HG02678 (cell line): ENCODE measurements around the gene CAMTA1.

Experiments used
- ATAC-seq: cut with Tn5 transposase; IDR thresholded peaks from one replicate; pipeline ENCODE4 v1.9.1; 2021; ENCODE audit warnings: mild to moderate bottlenecking, moderate library complexity; ENCODE audit not compliant: unreplicated experiment

The CAMTA1 gene

DNA sequence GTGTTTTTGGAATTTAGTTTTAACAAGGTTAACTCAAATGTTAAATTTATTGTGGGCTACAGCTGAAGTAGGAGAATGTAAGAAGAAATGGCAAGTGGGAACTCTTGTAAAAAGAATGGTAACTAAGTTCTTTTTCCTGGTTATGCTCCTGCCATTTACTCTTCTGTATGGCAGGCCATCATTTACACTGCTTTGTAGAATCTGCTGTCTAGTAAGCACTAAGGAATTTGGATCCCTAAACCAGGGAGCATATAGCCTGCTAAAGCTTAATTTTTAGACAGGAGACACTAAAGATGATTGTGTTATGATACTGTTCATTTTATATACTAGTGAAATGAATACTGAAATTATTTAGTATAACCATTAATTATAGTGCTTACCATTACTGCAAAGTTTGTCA, 85.3 kb downstream of the CAMTA1 start:
- ATAC-seq: no peak

DNA sequence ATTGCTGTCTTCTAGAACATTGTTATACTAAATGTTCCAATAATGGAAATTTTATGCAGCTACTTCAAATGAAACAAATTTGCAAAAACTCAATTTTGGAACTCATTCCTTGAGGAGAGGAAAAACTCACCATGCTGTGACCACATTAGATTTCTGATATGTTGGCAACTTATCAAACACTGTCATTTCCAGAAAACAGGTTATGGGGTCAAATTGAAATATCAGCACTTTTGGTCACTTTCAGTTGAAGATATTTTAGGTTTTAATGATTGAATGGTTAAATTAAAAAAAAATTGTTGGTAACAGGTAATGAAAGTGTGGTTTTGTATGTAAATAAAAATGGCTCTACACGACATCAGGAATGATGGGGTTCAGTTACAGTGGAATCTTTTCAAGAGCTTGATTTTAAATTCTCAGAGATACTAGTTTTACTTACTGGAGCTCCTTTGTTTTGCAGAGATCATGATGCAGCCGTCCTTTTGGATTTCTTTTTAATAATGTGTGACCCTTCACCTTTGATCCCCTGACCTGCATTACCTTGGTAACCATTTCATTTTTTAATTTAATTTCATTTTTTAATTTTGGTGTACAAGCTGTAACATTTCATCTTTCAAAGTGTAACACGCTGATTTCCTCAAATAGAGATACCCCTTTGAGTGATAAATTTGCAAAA, 86.2 kb downstream of the CAMTA1 start:
- ATAC-seq: no peak

DNA sequence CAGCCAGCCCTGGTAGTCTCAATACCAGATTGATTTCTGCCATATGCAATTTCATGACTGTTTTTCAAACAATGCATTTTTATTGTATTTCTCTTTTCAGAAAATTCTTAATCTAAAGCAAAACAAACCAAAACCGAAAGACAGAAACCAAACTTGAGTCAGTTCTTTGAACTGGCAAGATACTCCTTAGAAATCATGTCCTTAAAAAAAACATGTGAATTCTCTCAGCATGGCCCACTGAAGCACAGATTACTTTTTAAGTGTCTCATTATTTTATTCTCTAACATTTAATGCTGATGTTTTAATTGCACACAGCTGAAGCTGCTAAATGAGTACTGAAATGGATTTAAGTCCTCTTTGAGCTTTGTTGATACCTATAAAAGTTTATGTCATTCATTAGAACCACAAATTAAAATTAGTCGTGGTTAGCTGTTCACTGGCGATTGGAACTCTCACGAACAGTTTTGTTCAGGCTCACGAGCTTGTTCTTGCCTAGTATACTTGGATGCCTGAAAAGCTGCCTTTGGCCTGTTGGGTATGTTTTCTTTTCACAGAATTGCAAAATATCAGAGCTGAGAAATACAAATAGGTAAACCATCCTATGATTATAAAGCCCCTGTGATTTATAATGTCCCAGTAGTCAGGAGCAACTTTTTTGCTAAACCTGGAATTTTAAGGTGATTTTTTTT, 87.5 kb downstream of the CAMTA1 start:
- ATAC-seq: no peak

DNA sequence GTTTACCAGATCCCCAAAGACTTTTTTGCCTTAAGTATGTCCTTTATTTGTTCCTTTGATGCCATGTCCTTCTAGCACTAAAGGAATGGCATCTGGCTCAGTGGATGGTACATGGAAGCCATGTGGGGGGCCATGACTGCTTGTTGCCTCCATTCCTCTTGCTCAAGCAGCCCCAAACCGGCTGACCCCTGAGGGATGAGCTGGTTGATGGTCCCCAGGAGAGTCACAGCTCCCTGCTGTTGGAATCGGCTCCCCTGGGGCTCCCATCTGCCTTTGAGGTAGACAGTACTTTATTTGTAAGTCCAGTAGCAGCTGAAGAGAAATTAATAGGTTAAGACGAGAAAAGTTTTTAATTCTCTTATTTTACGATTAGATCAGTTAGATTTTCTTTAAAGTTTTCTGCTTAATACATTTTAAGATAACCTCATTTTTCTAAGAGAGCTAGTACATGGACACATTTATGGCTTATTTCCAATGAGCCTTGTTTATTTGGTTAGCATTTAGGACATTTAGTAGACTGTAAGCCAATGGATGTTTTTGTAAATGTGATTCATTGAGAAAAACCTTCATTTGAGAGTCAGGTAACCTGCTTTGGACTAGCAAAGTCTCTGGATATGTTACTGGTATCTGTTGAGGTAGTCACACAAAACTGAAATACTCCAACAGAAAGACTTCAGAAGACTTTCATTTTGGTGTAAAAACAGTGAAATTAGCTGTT, 88.2 kb downstream of the CAMTA1 start:
- no peak for ATAC-seq

DNA sequence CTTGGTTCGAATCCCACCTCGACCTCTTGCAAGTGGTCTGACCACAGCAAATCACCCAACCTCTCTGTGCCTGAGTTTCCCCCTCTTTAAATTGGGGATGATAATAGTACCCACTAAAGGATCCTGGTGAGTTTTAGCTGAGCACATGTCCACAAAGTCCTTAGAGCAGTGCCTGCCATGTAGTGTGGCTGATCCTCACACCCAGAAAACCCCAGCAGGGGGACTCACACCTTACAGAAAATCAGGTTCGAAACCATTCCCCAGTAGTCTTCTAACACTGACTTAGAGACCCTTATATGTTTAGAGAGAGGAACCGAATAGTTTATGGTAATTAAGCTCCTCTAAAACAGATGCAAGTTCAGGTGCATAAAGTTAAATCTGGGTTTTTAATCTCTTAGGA, 89.0 kb downstream of the CAMTA1 start:
- ATAC-seq: no peak

DNA sequence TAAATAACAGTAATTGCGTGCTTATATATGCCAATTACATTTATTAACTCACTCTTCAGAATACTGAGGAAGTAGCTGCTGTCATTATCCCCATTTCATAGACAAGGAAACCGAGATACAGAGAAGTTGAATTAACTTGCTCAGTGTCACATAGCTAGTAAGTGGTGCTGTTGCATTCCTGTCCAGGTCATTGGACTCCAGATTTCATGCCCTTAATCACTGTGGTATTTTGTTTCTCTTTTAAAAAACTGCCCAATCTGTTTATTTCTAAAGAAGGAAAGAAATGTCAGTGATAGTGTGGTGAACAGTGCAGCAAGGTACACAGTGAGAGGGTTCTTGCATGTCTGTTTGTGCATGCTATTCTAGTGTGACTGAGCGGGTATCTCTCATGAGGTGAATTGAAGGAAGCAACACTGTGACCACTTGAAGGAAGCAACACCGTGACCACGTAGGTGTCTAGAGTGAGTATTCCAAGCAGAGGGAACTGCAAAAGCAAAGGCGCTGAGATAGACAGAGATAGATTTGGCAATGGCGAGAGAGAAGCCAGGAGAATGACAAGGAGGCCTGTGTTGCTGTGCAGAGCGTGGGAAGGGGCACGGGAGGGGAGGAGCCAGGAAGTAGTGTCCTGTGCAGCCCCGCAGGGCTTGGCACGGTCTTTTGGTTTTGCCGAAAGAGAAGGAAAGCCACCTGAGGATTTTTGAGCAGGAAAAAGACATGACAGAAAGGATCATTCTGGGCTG, 95.9 kb downstream of the CAMTA1 start:
- no peak for ATAC-seq

DNA sequence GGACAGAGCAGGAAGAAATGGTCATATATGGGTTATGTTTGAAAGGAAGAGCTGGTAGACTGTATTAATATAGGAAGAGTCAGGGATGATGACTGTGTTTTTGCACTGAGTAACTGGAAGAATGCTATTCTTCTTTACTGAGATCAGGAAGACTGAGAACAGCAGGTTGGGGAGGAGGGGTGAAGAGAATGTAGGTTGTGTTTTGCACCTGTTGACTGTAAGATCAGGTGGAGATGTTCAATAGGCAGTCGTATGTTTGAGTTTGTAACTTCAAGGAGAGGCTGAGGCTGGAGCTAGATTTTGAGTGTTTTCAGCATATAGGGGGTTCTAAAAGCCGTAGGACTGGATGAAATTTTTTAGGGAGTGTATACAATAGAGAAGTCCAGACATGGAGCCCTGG, 97.2 kb downstream of the CAMTA1 start:
- no peak for ATAC-seq

DNA sequence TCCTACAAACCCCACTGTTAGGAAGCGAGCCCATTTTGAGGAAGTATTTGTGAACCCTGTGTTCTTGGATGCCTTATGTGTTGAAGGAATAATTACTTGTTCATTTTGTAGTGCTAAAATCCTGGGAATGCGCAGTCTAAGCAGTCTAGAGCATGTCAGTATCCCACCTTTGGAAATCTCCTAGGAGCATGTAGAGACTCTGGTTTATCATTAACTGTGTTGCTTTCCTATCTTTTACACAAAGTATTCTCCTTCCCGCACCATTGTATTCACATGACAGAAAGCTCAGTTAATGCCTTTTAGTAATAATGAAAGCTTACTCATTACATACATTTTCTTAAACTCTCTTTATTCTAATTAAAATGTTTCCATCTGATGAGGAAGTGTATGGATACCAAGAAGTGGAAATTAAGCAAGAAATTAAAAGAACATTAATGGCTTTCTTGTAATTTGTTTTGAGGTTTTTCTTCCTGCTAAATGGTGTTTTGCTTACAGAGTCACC, 99.4 kb downstream of the CAMTA1 start:
- ATAC-seq: no peak

DNA sequence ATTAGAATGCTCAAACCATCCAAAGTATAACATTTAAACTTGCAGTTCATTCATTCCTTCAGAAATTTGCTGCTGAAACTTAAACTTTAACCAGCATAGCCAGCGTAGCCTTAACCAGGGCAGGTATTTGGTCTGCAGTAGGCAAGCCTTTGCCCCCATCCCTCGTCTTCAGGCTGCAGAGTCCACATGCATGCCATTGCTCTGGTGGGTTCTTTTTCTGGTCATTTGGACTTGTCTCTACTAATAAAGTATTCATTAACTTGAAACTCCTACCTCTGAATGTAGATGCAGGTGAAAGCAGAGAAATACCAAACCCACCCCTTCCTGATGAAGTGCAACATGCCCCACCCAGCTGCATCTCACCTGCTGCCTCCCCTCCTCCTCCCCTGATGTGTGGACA, 100.2 kb downstream of the CAMTA1 start:
- ATAC-seq: no peak

DNA sequence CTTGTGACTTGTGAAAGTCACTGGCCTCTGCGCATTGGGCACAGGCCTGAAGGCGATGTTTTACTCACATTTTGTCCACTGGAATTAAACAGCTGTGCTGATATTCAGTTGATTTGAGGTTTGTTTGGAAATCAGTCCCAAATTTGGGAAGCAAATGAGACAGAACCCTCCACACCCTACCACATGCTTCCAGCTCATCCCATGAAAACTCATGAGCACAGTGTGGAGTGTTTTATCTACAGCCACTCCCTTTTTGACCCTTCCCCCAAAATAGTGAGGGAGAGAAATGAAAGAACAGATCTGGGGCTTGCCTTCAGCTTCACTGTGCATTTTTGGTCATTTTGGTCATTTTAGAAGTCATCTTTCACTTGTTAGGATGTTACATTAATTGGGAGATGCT, 101.3 kb downstream of the CAMTA1 start:
- ATAC-seq: no peak

DNA sequence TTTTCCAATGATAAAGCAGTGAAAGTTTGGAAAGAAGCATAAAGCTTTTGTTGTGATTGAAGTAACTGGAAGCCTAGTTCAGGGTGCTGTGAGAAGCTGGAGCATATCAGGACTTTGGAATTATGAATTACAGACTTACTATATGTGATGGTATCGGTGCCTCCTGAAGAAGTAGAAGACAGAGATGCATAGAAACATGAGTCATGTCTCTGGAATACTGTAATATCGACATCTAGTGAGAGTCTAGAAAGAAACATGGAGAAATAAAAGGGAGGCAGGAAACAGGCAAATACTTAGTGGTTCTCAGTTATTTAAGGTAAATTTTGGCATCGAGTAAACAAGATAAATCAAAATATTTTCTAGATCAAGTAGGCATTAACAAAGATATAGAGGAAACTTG, 103.0 kb downstream of the CAMTA1 start:
- no peak for ATAC-seq

DNA sequence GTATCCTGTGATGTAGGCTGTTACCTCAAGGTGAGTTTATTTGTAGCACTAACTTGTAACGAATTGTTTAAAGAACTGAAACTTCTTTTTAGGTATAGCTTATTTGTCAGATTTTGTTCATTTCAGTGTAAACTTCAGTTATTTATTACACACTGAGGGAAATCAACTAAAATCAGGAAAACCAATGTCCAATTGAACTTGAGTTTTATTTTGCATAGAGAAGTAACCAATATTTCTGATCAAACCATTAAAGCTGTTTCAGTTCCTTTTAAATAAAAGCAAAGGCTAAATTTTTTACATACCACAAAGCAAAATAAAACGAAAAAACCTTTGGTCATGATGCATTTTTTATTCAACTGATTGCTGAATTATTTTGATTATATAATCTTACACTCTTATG, 103.6 kb downstream of the CAMTA1 start:
- no peak for ATAC-seq

DNA sequence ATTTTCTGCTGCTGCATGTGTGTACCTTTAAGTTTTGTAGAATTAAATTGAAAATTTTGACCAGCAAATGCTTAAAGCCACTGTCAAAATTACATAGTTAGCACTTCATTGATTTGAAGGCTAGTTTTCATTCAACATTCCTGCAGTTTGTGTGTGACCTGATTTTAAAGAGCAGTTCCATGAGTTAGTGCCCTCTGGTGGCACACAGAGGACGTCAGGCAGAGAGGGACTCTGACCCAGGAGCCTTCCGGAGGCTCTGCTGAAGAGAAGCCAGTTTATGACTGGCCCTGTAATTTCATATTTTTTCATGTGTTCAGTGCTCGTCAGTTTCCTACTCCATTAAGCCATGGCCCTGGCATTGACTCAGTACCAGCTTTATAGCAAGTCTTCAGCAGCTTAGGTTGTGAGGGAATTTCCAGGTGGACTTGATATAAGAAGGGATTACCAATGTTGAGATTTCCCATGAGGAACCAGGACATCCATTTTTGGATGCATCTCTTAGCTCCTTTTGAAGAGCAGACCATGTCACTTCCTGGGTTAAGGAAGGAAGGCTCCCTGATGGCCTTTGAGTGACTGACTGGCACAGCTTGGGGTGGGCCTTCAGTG, 104.7 kb downstream of the CAMTA1 start:
- ATAC-seq: no peak

DNA sequence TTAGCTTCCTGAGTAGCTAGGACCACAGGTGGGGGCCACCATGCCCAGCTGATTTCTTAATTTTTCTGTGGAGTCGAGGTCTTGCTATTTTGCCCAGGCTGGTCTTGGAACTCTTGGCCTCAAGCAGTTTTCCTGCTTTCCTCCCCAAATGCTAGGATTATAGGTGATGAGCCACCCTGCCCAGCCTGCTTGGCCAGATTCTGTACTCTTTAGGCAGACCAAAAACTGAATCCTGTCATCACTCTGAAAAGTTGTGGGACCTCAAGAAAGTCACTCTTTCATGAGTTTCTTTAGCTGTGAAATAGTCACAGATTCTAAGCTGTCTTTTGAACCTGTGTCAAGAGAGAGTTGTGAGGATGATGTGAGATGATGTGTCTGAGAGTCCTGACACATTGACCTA, 105.4 kb downstream of the CAMTA1 start:
- ATAC-seq: no peak

DNA sequence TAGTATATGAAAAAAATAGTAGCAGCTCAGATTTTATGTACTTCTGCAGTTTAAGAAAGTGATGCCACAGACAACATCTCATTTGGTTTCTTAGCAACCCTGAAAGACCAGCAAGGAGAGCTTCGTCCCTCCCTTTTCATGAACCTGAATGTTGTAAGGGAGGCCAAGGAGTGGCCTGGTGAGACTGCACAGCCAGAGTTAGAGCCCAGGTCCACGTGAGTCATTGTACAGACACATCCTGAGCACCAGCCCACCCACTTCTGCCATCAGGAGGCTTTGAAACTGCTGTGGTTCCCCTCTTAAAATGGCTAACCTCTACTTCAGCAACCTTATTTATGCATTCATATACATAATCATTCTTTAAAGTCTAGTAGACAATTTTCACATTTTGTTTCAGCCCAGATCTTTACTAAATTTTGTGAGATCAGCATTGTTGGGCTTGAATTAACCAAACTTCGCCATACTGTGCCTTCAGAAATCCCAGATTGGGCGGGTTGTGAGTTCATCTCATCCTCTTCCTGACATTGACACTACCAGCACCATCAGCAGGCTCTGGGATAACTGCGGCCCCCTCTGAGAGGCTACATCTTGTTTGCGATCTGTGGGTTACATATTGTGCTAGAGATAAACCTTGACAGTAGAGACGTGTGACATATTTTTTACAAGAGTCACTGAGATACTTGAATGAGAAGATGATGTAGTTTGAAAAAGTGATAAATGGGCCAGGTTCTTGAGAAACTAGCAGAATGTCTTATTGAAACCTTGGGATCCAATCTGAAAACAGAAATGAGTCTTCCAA, 106.7 kb downstream of the CAMTA1 start:
- no peak for ATAC-seq

DNA sequence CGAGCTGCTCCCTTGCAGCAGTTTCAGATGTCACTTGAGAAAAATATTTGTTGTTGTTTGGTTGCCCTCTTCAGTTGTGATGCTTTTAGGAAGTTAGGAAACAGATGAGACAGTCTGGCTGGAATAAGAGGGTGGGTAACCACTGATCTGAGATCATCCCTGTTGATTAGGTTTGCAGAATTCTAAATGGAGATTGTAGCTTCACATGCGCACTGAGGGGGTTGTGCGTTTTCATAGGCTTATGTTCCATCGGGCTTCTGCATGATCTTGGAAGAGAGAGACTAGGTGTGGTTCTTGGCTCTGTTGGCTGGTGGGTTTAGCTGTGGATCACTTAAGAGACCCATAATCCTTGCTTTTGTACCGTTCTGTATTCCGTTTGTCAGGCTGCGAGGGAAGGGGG, 108.1 kb downstream of the CAMTA1 start:
- no peak for ATAC-seq

DNA sequence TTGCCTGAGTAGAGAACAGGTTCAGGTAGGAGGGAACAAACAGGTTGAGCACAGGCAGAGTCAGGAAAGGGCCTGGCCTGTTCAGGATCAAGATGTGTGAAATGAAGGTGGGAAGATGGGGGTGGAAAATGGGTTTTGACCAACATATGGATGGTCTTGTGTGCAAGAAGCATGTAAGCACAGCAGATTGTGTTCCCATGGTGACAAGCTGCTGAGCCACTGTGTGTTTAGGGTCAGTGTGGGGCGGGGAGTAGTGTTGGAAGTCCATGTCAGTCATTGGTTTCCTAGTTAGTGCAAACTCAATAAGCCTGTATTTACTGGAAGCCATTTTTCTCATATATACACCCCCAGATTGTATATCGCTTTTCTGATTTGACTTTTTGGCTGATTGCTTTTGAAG, 111.9 kb downstream of the CAMTA1 start:
- ATAC-seq: no peak

DNA sequence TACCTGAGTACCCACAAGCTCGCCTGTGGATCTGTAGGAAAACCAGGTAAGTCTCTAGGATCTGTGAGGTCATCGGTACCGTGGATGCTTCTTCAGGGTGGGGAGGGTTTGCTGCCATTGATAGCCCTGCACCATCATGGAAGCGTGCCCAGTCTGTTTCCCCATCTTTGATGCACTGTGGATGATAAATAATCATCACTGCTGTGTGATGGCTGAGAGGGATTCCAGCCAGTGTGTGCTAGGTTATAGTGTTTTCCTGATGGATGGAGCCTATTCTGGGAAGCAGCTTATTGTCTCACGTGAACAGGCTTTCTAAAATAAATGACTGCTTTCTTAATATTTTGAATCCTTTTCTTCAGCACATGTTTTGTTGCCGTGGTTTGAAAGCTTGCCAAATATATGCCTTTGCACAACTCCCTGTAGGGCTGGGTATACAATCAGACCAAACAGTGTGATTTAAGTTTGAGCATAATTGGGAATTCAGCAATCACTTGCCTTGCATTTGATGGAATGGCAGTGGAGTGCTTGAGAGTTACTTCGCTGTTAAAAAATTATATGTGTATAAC, 113.8 kb downstream of the CAMTA1 start:
- ATAC-seq: no peak

DNA sequence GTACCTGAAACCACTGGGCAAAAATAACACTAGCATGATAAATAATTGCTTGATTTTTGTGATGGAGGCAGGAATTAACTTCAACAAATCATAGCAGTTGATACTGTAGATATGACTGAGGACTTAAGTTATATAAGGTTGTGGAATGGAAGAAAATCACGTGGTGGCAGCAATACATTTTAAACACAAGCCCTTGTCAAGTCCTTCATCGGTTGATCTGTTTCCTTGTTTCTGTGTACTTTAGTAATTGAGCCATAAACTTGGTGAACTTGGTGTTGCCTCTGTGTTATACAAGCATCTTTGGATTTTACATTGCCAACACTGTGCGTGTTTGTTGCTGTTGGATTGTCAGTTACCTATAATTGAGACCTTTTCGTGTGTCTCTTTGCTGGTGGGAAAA, 114.4 kb downstream of the CAMTA1 start:
- no peak for ATAC-seq

DNA sequence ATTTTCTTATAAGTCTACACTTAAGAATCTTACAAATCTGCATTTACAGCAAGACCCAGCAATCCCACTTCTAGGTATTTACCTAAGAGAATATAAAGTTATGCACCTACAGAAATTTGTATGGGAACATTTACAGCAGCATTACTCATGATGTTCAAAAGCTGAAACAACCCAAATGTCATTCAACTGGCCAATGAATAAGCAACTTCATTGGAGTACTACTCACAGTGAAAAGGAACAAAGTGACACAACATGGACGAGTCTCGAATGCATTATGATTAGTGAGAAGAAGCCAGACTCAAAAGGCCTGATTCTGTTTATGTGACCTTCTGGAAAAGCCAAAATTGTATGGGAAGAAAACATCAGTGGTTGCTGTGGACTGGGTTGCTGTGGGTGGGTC, 116.9 kb downstream of the CAMTA1 start:
- ATAC-seq: no peak
